Measurements from ENCODE around the gene MATCAP1.

The MATCAP1 gene

GRCh38 chr16:67142342-67142741 lies 41.4 kb downstream of the MATCAP1 start:
- TF ChIP-seq POLR2AphosphoS5 (IDR thresholded peaks at IDR 0.05; ENCODE audit: low read depth) (no peak), GABPA (IDR thresholded peaks at IDR 0.05; ENCODE audit: low read depth) (no peak), CTCF (IDR thresholded peaks at IDR 0.05; ENCODE audit: insufficient read depth, low read length) (no peak), REST (IDR thresholded peaks at IDR 0.05; ENCODE audit: insufficient replicate concordance, low read depth) (no peak), SPI1 (IDR thresholded peaks at IDR 0.05; ENCODE audit: borderline replicate concordance, low read depth) (no peak)
- Histone ChIP-seq H3K4me3 (replicated peaks; ENCODE audit: insufficient read depth, low read length) (no peak overlapping the region), H3K27me3 (ENCODE audit: insufficient read depth, poor library complexity, severe bottlenecking) (no peaks in the 10 kb centered on the region), H3K27ac (replicated peaks) (no peak overlapping the region)
- DNase-seq (ENCODE audit: low read depth in 1 of 2, low spot score in 1 of 2): no peak

- no peak overlapping the region for H3K4me3 ChIP-seq (replicated peaks; ENCODE audit: insufficient read depth, low read length)
- no peak for TF ChIP-seq SPI1 (IDR thresholded peaks at IDR 0.05; ENCODE audit: borderline replicate concordance, low read depth)
- TF ChIP-seq REST (IDR thresholded peaks at IDR 0.05; ENCODE audit: insufficient replicate concordance, low read depth): no peak
- no peak for TF ChIP-seq GABPA (IDR thresholded peaks at IDR 0.05; ENCODE audit: low read depth)
- no peak for TF ChIP-seq CTCF (IDR thresholded peaks at IDR 0.05; ENCODE audit: insufficient read depth, low read length)
- TF ChIP-seq POLR2AphosphoS5 (IDR thresholded peaks at IDR 0.05; ENCODE audit: low read depth): no peak
- no peak for DNase-seq (ENCODE audit: low read depth in 1 of 2, low spot score in 1 of 2)
- H3K27me3 ChIP-seq (ENCODE audit: insufficient read depth, poor library complexity, severe bottlenecking): no peaks in the 10 kb centered on the region
- H3K27ac ChIP-seq (replicated peaks): no peak overlapping the region
Measured at GRCh38 chr16:67141391-67141790, 42.4 kb downstream of the MATCAP1 start.

- no peak for DNase-seq (ENCODE audit: low read depth in 1 of 2, low spot score in 1 of 2)
Measured at GRCh38 chr16:67137605-67138004, 46.2 kb downstream of the MATCAP1 start.

More at GRCh38 chr16:67137605-67138004, 46.2 kb downstream of the MATCAP1 start:
- H3K4me3 ChIP-seq (replicated peaks; ENCODE audit: insufficient read depth, low read length): no peak overlapping the region
- TF ChIP-seq REST (IDR thresholded peaks at IDR 0.05; ENCODE audit: insufficient replicate concordance, low read depth) (no peak), CTCF (IDR thresholded peaks at IDR 0.05; ENCODE audit: insufficient read depth, low read length) (no peak), GABPA (IDR thresholded peaks at IDR 0.05; ENCODE audit: low read depth) (no peak), POLR2AphosphoS5 (IDR thresholded peaks at IDR 0.05; ENCODE audit: low read depth) (no peak), SPI1 (IDR thresholded peaks at IDR 0.05; ENCODE audit: borderline replicate concordance, low read depth) (no peak)
- no peaks in the 10 kb centered on the region for H3K27me3 ChIP-seq (ENCODE audit: insufficient read depth, poor library complexity, severe bottlenecking)
- no peak overlapping the region for H3K27ac ChIP-seq (replicated peaks)

Measured in HL-60 (cell line).